ENCODE measurements around the gene GOSR2. TPM values are rescaled to one million over a fixed set of nuclear protein-coding genes. Genes with fewer than 3 reads are reported as not detected.

Gene GOSR2
- total and polyA plus RNA-seq, 2 of the 8 experiments (the other 6 are each of a cell fraction or from before 2014, with no cell fraction given): 28.2 to 36.2 TPM

DNA sequence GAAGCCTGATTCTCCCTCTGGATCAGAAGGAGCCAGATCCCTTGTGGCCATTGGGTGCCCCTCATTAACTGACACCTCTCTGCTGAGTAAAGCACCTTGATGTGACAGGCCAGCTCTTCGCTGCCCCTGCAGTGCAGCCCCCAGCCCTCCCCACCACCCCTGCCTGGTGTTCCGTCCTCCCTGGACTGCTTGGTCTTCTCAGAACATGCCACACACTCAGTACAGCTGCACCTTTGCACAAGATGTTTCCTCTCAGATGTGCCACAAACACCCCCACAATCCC, 20.2 kb downstream of the GOSR2 start:
- no peak overlapping the region for H4K91ac ChIP-seq (replicated peaks; ENCODE audit: insufficient read length, low read length)
- no peak for FAIRE-seq
- no peak overlapping the region for H4K5ac ChIP-seq (ENCODE audit: insufficient read length, low read depth, low read length)
- no peak overlapping the region for H2BK20ac ChIP-seq (ENCODE audit: low read length)
- H2AFZ ChIP-seq (ENCODE audit: low read length): no peak overlapping the region
- no peak for DNase-seq (ENCODE audit: low read depth in 1 of 2, low spot score in 2 of 2)
- H3K4me3 ChIP-seq (ENCODE audit: extremely low read depth in 1 of 4, insufficient read depth in 2 of 4, low read depth in 3 of 4, low read length in 4 of 4): no peak overlapping the region
- H4K8ac ChIP-seq (ENCODE audit: extremely low read depth, insufficient read depth, low read length): 0 out of 2 replicates have a peak overlapping the region, but pooled peaks have one; percentile 26
- H3K27ac ChIP-seq (ENCODE audit: low read depth, low read length): no peak overlapping the region
- no peak overlapping the region for H3K23ac ChIP-seq (ENCODE audit: insufficient read length)
- peak overlapping the region; percentile 47 for H3K4ac ChIP-seq (replicated peaks; ENCODE audit: insufficient read length, low read depth, low read length)
- H2BK120ac ChIP-seq (replicated peaks; ENCODE audit: low read depth, low read length): no peak overlapping the region
- no peaks in the 10 kb centered on the region for H3K79me2 ChIP-seq (ENCODE audit: control insufficient read depth in 1 of 2, insufficient read depth in 2 of 2, low read length in 2 of 2)
- H3K9me3 ChIP-seq (ENCODE audit: insufficient read depth in 2 of 2, low read depth in 1 of 2, low read length in 1 of 2): no peaks in the 10 kb centered on the region
- TF ChIP-seq ASH2L (IDR thresholded peaks at IDR 0.05; ENCODE audit: low read length) (peak; percentile 29), MAX (IDR thresholded peaks at IDR 0.05) (no peak)
- H3K14ac ChIP-seq (ENCODE audit: insufficient read length): no peak overlapping the region
- no peak overlapping the region for H3K56ac ChIP-seq (replicated peaks; ENCODE audit: insufficient read length, low read depth, low read length)
- peak overlapping the region; percentile 54; the same call in 1 of the 2 replicates for H3K18ac ChIP-seq (ENCODE audit: extremely low read depth, low read length)
- H3K4me2 ChIP-seq (ENCODE audit: insufficient read depth in 1 of 2, low read depth in 2 of 2, low read length in 2 of 2): peak overlapping the region in 1 of 2 experiments; percentile 12; a peak in 1 of 4 replicates
- 100% methylated on average over 2 of the region's 2 CpGs; no CpG with 5 or more reads in 1 of the 2 experiments for WGBS, 2 experiments (ENCODE audit: extremely low coverage in 1 of 2, insufficient coverage in 1 of 2, insufficient read length in 1 of 2, insufficient replicate concordance in 2 of 2, low coverage in 1 of 2, low lambda C conversion rate in 2 of 2, missing lambda C conversion rate in 1 of 2)
- peaks cover 8 to 18% (median 12%) of the 10 kb centered on the region in 4 experiments; a peak in 5 of 8 replicates for H3K36me3 ChIP-seq (ENCODE audit: control insufficient read depth in 2 of 4, insufficient read depth in 4 of 4, low read length in 3 of 4)
- no peaks in the 10 kb centered on the region for H3K27me3 ChIP-seq (replicated peaks in 1 of 4; ENCODE audit: control insufficient read depth in 3 of 4, extremely low read depth in 1 of 4, insufficient read depth in 3 of 4, low read length in 3 of 4)
- H4K20me1 ChIP-seq (replicated peaks in 1 of 2; ENCODE audit: control insufficient read depth in 1 of 2, insufficient read depth in 2 of 2, low read length in 2 of 2): peaks cover 0 to 3% of the 10 kb centered on the region in 2 experiments
- no peaks in the 10 kb centered on the region for H3K23me2 ChIP-seq (ENCODE audit: low read depth, low read length)
- ChIA-PET CTCF (ENCODE audit: partially characterized antibody) (interaction anchor here (0.7 to 10.0 kb wide), 45 partner anchors 8 to 1104 kb away, joined by 3 to 154 read pairs (median 8); no protein-coding TSS in a partner anchor), POLR2A (ENCODE audit: partially characterized antibody) (interaction anchor here (0.9 to 3.8 kb wide), 16 partner anchors 9 to 116 kb away, joined by 3 to 24 read pairs (median 3); partner anchors contain the start of genes RPRML and WNT9B)
- 0 out of 2 replicates have a peak overlapping the region, but pooled peaks have one; percentile 23 for H2BK5ac ChIP-seq (ENCODE audit: low read depth, low read length)
- H2BK12ac ChIP-seq (ENCODE audit: low read depth, low read length): no peak overlapping the region
- no peak overlapping the region; the same call in 1 of the 2 replicates for H2AK5ac ChIP-seq (ENCODE audit: low read depth, low read length)
- peaks cover 6 to 16% (median 9%) of the 10 kb centered on the region in 4 experiments for H3K4me1 ChIP-seq (replicated peaks in 1 of 4; ENCODE audit: control insufficient read depth in 3 of 4, insufficient read depth in 4 of 4, low read length in 3 of 4)
- no peak overlapping the region for H3K9ac ChIP-seq (replicated peaks in 1 of 4; ENCODE audit: extremely low read depth in 1 of 4, low read depth in 3 of 4, low read length in 3 of 4)
- H3K79me1 ChIP-seq (ENCODE audit: low read depth, low read length): no peaks in the 10 kb centered on the region
- peak overlapping the region; percentile 83; the same call in 1 of the 2 replicates for H2BK15ac ChIP-seq (ENCODE audit: low read length)
